ENCODE data around the gene FALEC. TPM values are rescaled to one million over a fixed set of nuclear protein-coding genes. Genes with fewer than 3 reads are reported as not detected.

The FALEC gene
- total and polyA plus RNA-seq, 9 of the 15 experiments (the other 6 are each of a cell fraction or from before 2014, with no cell fraction given), result 0.15 to 1.8 (median 0.53) TPM; not detected in 5

- TF ChIP-seq FOXA3 (CRISPR knock-in tag; conservative IDR thresholded peaks at IDR 0.05 in 1 of 2, IDR thresholded peaks at IDR 0.05 in 1 of 2), result peak; percentile 67 to 77; a peak in 3 of 4 replicates
- no peak for TF ChIP-seq ARHGAP35 (IDR thresholded peaks at IDR 0.05; ENCODE audit: partially characterized antibody)
Observed at GRCh38 chr1:150516616-150517015, 1.1 kb downstream of the FALEC start (continued).

GRCh38 chr1:150521196-150521968 is 5.8 kb downstream of the FALEC start:
- in situ Hi-C loops (cut with MboI), result no loop called here
- ChIA-PET CTCF (ENCODE audit: low intra/inter-chr PET ratio) (no interaction called here), POLR2A (interaction anchor here (1.1 kb wide), 1 partner anchor 58 kb away, joined by 3 read pairs; the partner anchor contains the start of gene MCL1)
- Histone ChIP-seq H3K4me1 (replicated peaks in 1 of 2; ENCODE audit: control insufficient read depth in 2 of 2, insufficient read depth in 2 of 2, low read length in 2 of 2) (peaks cover 0 to 5% of the 10 kb centered on the region in 2 experiments; a peak in 3 of 5 replicates), H3K79me2 (ENCODE audit: control insufficient read depth, insufficient read depth, low read length) (peaks cover under 1% of the 10 kb centered on the region; the same call in 1 of the 3 replicates), H3K36me3 (ENCODE audit: control insufficient read depth, insufficient read depth, low read length) (no peaks in the 10 kb centered on the region), H3K27ac (ENCODE audit: extremely low read depth, low read depth, low read length) (no peak overlapping the region), H2AFZ (ENCODE audit: low read depth, low read length) (no peak overlapping the region), H3K4me2 (ENCODE audit: insufficient read depth, low read length) (no peak overlapping the region), H3K27me3 (ENCODE audit: control insufficient read depth in 2 of 2, insufficient read depth in 2 of 2, low read length in 2 of 2) (no peaks in the 10 kb centered on the region), H3K9ac (ENCODE audit: insufficient read depth in 1 of 2, low read depth in 2 of 2, low read length in 2 of 2) (no peak overlapping the region), H3K9me1 (ENCODE audit: control insufficient read depth, insufficient read depth, low read length) (no peaks in the 10 kb centered on the region), H4K20me1 (replicated peaks; ENCODE audit: control insufficient read depth, insufficient read depth, low read length) (no peaks in the 10 kb centered on the region), H3K4me3 (no peak overlapping the region), H3K9me3 (replicated peaks; ENCODE audit: control insufficient read depth, insufficient read depth, low read depth, low read length) (no peaks in the 10 kb centered on the region)
- 24% methylated on average over 1 of the region's 1 CpG for WGBS (ENCODE audit: insufficient coverage, low coverage, missing lambda C conversion rate)
- intact Hi-C loops (cut with micrococcal nuclease), result no loop called here
- ATAC-seq (no peak), DNase-seq (ENCODE audit: extremely low read depth in 1 of 4, low spot score in 3 of 4) (no peak), FAIRE-seq (no peak)
- BruUV-seq (replicated peaks), result no TSS peak
- TF ChIP-seq RFX1 (IDR thresholded peaks at IDR 0.05) (no peak), HNRNPL (IDR thresholded peaks at IDR 0.05; ENCODE audit: low read depth, low read length) (no peak), NCOA6 (IDR thresholded peaks at IDR 0.05) (no peak), ZBTB26 (CRISPR knock-in tag; IDR thresholded peaks at IDR 0.05) (no peak), TFAP4 (CRISPR knock-in tag; IDR thresholded peaks at IDR 0.05; ENCODE audit: borderline replicate concordance) (no peak), FOXJ3 (CRISPR knock-in tag; IDR thresholded peaks at IDR 0.05) (no peak), ZNF77 (CRISPR knock-in tag; IDR thresholded peaks at IDR 0.05) (no peak), PBX2 (CRISPR knock-in tag; IDR thresholded peaks at IDR 0.05; ENCODE audit: low read depth) (no peak), PBX2 (tag; conservative IDR thresholded peaks at IDR 0.05; ENCODE audit: low read depth) (0 out of 2 replicates have a peak, but pooled peaks have one; percentile 16), ZNF134 (CRISPR knock-in tag; conservative IDR thresholded peaks at IDR 0.05) (no peak), MEIS2 (IDR thresholded peaks at IDR 0.05; ENCODE audit: partially characterized antibody) (peak; percentile 33), TBL1XR1 (IDR thresholded peaks at IDR 0.05; ENCODE audit: low read length in 2 of 2) (no peak), NR4A1 (CRISPR knock-in tag; IDR thresholded peaks at IDR 0.05) (no peak), NR4A1 (tag; IDR thresholded peaks at IDR 0.05) (no peak), CREB1 (IDR thresholded peaks at IDR 0.05) (no peak), CREB1 (CRISPR knock-in tag; IDR thresholded peaks at IDR 0.05) (no peak)

All from K562 (cell line).